ENCODE results near the gene CFAP77. TPM values are rescaled to one million over a fixed set of nuclear protein-coding genes. Genes with fewer than 3 reads are reported as not detected.

CFAP77 gene
- total RNA-seq, 1 experiment from 2014 or later: not detected

DNA sequence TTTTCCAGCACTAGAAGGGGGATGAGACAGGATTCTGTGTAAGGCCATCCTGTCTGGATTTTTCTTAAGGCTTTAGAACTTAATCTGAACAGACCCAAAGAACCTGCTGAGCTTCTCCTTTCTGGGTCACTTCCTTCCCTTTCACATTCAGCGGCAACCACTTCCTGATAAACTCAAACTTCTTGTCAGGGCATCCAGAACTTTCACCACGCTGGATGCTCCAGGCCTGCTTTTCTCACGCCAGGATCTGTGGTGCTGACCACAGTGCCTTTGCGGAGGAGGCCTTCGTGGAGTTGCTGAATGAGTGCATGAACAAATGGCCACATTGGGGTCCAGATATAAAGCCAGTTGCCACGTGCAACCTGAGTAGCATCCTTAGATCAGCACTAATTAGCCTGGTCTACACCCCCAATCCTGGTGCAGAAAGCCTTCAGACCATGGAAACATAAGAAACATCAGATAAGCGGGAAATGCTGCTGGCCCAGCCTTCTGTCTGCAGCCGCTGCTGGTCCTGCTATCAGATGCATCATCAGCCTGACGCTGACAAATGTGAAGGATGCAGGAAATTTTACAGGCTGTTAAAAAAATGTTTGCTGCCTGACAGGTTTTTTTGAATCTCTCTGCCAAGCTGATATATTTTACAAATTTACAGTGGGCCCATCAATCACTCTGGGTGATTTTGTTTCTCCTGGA, 97.1 kb downstream of the CFAP77 start:
- in situ Hi-C loops (cut with HindIII; ENCODE audit: low sequenced_read_pairs): no loop called here
- no peak for DNase-seq (ENCODE audit: low spot score)

DNA sequence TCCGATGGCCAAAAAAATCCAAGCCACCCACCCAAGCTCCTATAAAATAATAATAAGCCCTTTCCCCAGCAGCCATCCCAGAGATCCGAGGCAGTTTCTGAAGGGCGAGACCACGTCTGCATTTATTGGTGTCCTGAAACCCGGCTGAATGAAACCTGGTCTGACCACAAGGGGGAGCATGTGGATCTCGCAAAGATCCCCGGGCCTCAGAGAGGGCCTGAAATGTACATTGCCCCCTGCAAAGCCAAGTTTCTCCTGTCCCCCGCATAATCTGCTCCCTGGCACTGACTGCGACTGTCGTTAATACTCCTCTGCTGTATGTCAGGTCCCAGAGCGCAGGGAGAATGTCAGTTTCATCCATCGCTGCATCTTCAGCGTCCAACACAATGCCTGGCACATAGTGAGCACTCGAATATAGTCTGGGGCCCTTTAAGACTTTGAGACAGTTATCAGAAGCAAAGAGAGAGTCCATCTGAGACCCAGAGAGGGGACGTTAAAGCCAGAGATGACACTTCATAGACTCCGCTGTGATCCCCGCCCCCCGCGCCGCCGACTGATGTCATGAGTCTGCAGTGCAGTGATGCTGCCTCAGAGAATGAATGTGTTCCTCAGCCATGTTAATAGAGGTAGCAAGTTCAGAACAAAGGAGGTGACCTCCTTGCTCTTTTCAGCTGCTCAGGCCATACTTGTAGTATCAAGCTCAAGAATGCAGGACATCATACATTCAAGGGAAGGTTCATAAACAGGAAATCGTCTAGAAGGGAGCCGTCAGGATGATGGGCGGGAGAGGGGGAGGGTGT, 97.9 kb downstream of the CFAP77 start:
- peak; percentile 86 for DNase-seq (ENCODE audit: low spot score)
- in situ Hi-C loops (cut with HindIII; ENCODE audit: low sequenced_read_pairs): no loop called here

DNA sequence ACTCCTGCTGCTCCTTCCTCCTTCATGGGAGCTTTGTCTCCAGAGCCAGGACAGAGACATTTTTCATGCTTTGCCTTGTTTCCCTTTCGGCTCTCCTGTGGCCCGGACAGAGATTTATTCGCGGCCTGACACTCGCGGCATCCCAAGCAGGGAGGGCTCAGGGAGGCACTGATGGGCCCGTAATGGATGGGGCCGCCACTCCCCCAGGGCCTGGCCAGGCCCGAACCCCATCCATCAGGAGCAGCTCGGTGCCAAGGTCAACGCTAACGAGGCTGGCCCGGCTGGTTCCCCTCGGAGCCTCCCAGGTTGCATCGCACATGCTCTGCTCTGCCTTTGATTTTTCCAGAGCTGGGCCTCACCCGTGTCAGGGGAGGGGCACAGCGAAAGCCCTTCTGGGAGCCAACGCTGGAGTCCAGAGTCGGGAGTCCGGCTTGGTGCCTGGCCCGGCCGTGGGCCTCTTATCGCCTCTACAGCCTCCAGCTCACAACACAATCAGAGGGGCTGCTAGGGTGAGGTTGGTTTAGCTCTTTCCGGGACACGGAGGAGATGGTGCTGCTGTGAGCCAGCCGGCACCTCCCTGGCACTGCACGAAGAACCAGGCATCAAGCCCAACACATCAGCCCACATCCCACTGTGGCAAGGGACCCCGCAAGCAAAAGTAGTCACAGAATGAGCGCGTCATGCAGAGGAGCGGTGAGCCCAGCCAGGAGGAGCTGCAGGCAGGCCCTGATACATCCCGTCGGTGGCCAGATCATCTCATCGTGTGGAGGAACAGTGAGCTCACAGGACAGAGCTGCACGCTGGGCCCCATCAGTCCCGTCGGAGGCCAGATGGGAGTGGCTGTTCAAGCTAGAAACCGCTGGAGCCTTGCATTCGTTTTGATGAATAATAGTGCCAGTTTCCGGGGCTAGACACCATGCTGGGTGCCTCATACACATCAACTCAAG, 100.2 kb downstream of the CFAP77 start:
- in situ Hi-C loops (cut with HindIII; ENCODE audit: low sequenced_read_pairs): no loop called here
- DNase-seq (ENCODE audit: low spot score): no peak

DNA sequence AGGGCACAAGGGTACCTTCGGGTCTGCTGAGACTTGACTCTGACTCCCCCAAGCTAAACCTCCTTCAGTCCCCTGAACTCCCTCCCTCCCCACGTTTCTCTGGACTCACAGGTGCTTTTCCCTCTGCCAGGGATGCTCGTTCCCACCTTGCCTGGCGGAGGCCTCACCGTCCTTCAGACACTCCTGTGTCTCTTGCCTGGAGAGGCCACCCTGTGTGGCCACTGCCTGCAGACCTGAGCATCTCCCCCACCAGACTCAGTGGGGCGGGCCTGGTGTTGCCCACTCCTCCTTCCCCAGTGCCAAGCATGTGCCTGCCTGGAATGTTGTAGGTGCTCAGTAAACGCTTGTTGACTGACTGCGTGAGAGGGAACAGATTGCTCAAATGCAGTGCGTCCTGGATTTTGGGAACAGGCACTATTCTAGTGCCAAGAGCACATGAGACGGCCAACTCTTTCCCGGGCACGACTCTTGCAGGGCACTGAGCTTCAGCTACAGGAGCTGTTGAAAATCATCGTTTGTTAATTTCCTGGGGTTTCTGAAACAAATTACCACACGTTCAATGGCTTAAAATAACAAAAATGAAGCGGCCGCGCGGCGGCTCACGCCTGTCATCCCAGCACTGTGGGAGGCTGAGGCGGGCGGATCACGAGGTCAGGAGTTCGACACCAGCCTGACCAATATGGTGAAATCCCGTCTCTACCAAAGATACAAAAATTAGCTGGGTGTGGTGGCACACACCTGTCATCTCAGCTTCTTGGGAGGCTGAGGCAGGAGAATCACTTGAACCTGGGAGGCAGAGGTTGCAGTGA, 101.4 kb downstream of the CFAP77 start:
- in situ Hi-C loops (cut with HindIII; ENCODE audit: low sequenced_read_pairs): no loop called here
- no peak for DNase-seq (ENCODE audit: low spot score)

DNA sequence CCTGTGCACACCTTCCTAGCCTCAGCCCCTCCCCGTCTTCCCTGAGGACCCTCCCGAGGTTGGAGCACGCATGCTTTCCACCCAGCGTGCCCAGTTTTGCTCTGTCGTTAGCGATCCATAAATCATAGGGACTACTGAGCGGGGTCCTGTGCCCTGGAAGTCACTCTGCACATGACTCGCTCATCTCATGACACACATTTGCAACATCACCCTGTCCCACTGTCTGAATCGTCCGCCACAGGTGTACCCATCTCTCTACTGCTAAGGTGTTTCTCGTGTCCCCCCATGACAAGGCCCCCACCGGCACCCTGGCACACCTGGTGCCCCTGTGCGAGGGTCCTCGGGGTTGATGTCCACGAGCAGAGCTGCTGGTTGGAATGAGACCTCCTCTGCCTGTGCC, 103.4 kb downstream of the CFAP77 start:
- DNase-seq (ENCODE audit: low spot score): no peak
- in situ Hi-C loops (cut with HindIII; ENCODE audit: low sequenced_read_pairs): no loop called here

DNA sequence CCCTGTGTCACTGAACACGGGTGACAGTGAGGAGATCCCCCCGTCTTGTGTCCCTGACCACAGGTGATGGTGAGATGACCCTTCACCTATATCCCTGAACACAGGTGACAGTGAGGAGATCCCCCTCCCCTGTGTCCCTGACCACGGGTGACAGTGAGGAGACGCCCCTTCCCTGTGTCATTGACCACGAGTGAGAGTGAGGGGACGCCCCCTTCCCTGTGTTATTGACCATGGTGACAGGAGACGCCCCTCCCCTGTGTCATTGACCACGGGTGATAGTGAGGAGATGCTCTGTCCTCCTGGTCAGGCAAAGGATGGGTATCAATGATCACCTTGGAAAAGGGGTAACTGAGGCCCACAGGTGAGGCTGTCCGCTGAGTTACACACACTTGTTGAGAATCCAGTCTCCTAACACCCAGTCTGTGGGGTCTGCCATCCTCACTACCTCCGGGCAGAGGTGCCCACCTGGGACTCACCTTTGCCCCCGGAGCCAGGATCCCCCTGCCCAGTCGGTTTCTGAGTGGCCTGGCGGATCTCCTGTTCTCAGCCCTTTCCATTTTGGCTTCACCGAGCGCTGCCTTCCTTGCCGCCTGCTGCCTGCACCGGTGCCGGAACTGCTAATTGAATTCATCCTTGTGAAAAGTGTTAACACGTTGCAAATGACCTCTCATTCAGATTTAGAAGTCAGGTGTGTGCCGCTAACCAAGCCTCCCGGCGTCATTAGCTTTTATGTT, 104.2 kb downstream of the CFAP77 start:
- in situ Hi-C loops (cut with HindIII; ENCODE audit: low sequenced_read_pairs): no loop called here
- DNase-seq (ENCODE audit: low spot score): no peak

DNA sequence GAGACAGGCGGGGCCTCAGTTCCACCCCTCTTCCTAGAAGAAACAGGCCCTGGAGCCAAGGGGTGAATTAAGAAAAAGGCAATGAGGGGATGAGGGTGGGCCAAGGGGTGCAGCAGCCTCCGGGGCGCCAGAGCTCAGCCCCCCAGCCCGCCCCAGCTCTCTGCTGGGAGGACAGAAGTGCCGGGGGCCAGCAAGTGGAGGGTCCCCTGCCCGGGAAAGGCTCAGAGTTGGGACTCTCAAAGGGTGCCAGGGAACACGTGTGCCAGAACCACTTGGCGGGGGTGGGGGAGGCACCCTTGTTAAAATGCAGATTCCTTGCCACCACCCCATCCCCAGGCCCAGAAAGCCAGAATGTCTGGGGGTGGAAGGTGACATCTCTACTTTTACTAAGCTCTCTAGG, 104.8 kb downstream of the CFAP77 start:
- in situ Hi-C loops (cut with HindIII; ENCODE audit: low sequenced_read_pairs): no loop called here
- no peak for DNase-seq (ENCODE audit: low spot score)

DNA sequence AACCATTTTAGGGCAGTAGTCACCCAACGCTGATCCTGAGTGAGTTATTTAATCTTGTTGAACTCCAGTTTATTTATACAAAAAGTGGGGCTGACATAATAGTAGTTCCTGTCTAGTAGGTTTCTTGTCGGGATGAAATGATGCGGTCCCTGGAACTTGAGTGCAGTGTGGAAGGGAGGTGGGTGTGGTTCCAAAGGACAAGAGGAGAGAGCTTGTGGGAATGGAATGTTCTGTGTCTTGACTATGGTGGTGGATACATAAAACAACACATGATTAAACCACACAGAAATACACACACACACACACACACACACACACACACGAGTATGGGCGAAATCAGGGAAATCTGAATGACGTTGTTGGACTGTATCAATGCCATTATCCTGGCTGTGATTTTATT, 106.3 kb downstream of the CFAP77 start:
- in situ Hi-C loops (cut with HindIII; ENCODE audit: low sequenced_read_pairs): no loop called here
- DNase-seq (ENCODE audit: low spot score): no peak

DNA sequence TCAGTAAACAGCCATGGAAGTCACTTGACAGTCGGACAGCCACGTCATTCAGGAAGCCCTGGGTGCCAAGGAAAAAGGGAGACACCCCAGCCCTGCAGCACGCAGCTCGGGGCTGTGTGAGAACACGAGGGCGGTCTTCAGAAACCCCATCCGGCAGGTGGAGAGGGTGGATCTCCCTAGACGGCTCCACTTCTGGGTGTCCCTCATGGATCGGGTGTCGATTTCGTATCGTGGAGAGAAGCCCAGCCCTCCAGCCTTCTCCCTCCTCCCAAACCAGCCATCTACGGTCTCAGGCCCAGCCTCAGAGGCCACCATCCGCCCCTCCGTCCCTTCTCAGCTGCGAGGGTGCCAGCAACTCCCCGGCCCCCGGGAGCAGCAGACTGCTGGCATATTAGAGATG, 106.9 kb downstream of the CFAP77 start:
- DNase-seq (ENCODE audit: low spot score): no peak
- in situ Hi-C loops (cut with HindIII; ENCODE audit: low sequenced_read_pairs): no loop called here

DNA sequence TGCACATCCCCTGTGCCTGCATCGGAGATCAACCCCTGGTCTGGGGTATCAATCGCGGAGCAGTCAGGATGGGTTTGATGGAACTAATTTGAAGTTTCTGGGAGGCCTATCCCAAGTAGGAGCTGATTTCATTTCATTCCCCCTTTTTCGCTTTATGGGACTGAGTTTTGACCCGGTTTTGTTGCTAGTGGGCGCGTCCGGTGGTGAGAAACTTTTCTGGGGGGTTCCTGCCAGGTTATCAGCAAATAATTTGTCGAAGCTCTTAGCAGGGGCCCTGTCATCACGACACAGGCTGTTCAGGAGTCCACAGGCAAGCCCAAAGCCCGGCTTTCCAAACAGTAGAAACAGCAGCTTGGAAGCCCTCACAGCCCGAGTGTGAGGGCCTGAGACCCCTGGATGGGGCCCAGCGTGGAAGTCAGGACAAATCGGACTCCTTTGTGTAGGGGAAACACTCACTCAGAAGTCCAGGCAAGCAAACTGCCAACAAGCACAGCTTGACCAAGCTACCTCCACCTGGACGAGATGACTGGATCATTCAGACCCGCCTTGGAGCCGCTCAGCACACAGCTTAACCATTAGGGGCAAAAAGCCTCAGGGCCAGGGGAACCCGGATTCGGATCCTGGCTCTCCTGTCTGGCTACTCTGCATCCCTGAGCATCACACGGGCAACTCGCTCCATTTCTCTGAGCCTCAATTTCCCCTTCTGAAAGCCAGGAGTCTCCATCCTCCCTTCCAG, 108.0 kb downstream of the CFAP77 start:
- in situ Hi-C loops (cut with HindIII; ENCODE audit: low sequenced_read_pairs): no loop called here
- no peak for DNase-seq (ENCODE audit: low spot score)

DNA sequence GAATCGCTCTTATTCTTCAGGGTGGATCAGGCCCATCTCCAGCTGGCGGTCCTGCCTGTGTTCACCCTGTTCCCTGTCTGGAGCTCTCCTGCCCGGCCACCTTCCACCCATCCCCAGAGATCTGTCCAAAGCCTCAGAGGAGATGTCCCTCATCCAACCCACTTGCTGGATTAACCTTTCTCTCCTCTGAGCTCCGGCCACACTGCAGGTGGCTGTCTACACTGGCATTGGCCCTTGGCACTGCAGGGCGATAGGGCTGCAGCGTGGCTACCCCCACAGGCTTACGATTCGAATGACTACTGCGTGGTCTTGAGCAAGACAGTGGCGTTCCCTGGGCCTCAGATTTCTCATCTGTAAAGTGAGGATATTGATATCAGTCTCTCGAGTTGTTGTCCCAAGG, 108.6 kb downstream of the CFAP77 start:
- in situ Hi-C loops (cut with HindIII; ENCODE audit: low sequenced_read_pairs): no loop called here
- DNase-seq (ENCODE audit: low spot score): no peak

DNA sequence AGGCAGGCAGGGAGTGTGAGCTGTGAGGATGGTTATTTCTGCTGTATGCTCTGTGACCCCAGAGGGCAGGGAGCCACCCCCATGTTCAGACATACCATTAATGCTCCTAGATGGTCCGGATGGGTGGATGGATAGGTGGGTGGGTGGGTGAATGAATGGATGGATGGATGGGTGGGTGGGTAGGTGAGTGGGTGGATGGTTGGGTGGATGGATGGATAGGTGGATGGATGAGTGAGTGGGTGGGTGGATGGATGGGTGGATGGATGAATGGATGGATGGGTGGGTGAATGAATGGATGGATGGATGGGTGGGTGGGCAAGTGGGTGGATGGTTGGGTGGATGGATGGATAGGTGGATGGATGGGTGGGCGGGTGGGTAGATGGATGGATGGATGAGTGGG, 109.0 kb downstream of the CFAP77 start:
- in situ Hi-C loops (cut with HindIII; ENCODE audit: low sequenced_read_pairs): no loop called here
- DNase-seq (ENCODE audit: low spot score): no peak

DNA sequence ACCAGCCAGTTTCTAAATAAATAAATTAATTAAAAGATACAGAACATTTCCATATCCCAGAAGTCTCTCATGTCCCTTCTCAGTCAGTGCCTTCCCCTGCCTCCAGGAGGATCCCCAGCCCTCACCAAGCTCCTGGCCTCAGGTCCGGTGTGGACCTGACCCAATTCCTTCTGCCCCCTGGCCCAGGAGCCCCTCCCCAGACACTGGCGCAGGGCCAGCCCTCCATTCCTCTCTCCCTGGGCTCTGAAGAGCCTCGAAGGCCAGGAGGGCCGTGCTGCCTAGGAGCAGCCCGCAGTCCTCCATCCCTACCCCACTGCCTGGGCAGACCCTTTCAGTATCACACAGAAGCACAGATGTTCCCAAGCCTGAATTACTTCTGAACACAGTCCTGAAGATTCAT, 110.6 kb downstream of the CFAP77 start:
- no peak for DNase-seq (ENCODE audit: low spot score)
- in situ Hi-C loops (cut with HindIII; ENCODE audit: low sequenced_read_pairs): no loop called here

DNA sequence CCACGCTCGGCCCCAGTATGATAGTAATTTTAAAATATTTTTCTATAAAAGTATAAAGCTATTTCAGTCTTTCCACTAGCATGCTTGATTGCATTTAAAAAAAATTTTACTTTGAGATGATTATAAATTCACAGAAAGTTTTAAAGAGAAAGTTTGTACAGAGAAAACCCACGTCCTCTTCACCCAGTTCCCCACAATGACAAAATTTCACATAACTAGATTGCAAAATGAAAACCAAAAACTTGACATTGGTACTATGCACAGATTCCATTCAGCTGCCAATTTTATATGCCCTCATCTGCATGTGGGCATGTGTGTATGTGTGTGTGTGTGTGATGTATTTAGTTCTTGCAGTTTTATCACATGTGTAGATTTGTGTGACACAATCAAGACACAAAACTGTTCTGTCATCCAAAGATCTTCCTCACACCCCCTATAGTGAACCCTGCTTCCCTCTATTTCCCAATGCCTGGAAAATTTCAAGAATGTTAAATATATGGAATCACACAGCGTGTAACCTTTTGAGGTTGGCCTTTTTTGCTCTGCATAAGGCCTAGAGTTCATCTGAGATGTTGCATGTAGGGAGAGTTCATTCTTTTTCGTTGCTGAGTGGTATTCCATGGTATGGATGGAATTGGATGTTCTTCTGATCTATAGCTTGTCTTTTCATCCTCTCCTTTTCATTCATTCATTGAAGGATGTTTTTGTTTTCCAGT, 115.5 kb downstream of the CFAP77 start:
- DNase-seq (ENCODE audit: low spot score): no peak
- in situ Hi-C loops (cut with HindIII; ENCODE audit: low sequenced_read_pairs): no loop called here

DNA sequence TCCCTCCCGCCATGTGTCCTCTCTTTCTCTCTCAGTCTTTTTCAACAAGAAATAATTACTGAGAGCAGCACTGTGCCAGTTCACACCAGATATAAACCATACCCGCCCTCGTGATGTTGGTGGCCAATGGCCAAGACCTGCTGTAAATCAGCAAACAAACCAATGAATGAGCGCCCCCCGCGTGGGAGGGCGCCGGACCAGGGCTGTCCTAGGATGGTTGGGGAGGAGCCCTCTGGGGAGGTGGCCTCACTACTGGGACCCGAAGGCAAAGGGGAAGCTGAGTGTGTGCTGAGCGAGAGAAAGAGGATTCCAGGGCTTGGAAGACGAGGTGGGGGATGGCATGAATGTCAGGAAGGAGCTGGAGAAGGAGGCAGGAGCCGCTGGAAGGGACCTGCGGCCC, 121.2 kb downstream of the CFAP77 start:
- in situ Hi-C loops (cut with HindIII; ENCODE audit: low sequenced_read_pairs): no loop called here
- no peak for DNase-seq (ENCODE audit: low spot score)

DNA sequence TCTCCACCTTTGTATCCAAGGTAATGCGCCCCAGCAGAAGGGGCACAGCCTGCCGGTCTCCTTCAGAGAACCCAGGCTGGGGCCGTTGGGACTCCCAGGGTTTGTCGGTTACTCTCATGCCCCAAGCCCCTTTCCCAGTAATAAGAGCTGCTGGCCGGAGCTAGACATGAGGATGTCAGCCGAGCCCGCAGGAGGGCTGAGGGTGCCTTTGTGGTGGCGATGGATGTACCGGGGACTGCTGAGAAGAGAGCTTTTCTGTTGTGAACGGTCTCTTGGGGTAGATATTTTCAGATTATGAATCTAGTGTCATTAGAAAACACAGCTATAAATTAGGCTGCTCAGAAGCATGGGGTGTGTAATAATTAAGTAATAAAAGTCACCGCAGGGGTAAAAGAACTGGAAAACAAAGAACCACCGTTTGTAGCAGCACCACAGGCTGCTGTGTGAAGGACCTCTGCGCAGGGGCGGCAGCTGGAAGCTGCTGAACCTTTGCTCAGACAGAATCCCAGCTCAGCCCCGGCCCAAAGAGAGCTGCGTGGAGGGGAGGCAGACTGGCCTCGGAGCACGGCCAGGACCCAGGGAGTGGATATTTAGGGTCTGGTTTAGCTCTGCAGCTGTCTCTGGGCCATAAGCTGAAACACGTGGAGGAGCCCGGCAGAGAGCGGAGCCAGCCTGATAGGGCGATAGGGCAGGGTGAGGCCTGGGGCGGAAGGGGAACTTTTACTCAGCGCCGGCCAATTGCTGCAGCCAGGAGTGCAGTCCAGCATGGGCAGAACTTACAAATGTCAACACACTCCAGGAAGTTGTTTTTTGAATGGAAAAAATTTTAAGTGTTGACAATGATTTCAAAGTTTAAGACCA, 121.9 kb downstream of the CFAP77 start:
- no peak for DNase-seq (ENCODE audit: low spot score)
- in situ Hi-C loops (cut with HindIII; ENCODE audit: low sequenced_read_pairs): no loop called here

Measured in G401 (cell line).